ENCODE data around the gene DPCD.
"Not testable (repeated sequence)": the region's sequence is repeated elsewhere in the genome, so short reads cannot be mapped to it uniquely, and the experiment has no call there.

The DPCD gene

GRCh38 chr10:101623528-101623927 lies 35.4 kb downstream of the DPCD start:
- DNase-seq, result no peak

GRCh38 chr10:101624526-101625102 lies 36.5 kb downstream of the DPCD start:
- no peak for DNase-seq

- no peak for DNase-seq
Measured at GRCh38 chr10:101625821-101626412, 37.8 kb downstream of the DPCD start.

GRCh38 chr10:101629837-101630632 lies 41.9 kb downstream of the DPCD start:
- no peak for DNase-seq

GRCh38 chr10:101630633-101630920 lies 42.5 kb downstream of the DPCD start:
- no peak for DNase-seq

GRCh38 chr10:101631821-101632475 lies 43.8 kb downstream of the DPCD start:
- no peak for DNase-seq

DNA sequence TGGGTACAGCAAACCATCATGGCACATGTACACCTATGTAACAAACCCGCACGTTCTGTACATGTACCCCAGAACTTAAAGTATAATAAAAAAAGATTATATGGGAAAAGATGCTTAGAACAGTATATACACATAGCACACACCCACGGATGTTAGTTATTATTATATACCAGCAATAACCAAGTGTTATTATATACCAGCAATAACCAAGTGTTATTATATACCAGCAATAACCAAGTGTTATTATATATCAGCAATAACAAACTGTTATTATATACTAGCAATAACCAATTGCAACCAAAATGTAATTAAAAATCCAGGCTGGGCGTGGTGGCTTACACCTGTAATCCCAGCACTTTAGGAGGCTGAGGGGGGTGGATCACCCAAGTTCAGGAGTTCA lies 45.4 kb downstream of the DPCD start:
- DNase-seq, result not testable (repeated sequence)

DNA sequence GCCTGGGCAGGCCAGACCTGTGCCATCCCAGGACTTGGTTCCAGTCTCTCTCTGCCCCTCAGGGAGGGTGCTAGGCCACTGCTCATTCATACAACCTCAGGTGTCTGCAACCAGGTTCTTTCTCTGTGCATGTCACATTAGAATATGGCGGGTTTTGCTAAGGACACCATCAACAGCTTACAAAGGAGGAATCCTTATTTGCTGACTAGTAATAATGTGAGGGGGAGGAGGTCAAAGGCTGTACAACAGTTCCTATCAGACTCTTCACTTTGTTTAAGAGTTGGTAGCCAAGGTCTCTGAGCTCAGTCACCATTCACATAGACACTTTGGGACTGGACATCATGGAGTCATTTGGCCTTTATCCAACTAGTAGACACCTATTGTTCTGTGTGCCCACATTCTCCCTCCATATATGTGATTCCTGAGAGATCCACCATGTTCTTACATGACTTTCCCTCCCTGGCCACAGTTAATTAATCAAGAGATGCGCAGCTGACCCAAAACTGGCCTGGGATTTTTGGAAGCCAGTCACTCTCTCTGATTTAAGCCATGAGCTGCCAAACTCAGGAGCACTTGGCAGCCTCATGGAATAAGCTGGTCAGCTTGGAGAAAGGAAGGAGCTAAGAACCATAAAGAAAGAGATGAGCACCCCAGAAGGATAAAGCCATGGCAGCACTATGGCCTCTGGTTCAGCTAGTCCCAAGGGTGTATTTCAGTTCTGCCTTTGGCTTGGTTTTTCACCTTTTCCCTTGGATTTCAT lies 51.2 kb downstream of the DPCD start:
- DNase-seq, result no peak

- peak; percentile 16 for DNase-seq
Measured at GRCh38 chr10:101643546-101643945, 55.4 kb downstream of the DPCD start.

- peak; percentile 60 for DNase-seq
Measured at GRCh38 chr10:101644002-101644401, 55.9 kb downstream of the DPCD start.

GRCh38 chr10:101645659-101646058 lies 57.5 kb downstream of the DPCD start:
- DNase-seq, result no peak

DNA sequence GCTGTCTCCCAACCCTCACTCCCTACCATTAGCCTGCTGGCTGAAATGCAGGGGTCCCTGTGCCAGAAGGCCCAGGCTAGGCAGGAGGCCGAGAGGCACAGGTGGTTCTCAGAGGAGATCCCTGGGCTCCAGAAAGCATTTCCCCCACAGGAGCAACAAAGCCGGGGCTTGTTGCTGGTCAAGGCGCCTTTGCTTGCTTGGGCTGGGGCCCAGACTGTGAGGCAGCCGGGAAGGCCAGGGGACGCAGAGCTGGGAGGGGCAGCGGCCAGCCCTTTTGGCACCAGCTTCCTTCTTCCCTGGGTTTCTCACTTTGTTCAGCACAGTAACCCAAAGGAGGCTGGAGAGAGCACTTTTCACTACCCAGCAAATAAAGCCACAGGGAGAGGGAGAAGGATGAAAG lies 58.2 kb downstream of the DPCD start:
- no peak for DNase-seq

GRCh38 chr10:101647255-101647654 lies 59.1 kb downstream of the DPCD start:
- no peak for DNase-seq

- no peak for DNase-seq
Measured at GRCh38 chr10:101649525-101650085, 61.5 kb downstream of the DPCD start.

DNA sequence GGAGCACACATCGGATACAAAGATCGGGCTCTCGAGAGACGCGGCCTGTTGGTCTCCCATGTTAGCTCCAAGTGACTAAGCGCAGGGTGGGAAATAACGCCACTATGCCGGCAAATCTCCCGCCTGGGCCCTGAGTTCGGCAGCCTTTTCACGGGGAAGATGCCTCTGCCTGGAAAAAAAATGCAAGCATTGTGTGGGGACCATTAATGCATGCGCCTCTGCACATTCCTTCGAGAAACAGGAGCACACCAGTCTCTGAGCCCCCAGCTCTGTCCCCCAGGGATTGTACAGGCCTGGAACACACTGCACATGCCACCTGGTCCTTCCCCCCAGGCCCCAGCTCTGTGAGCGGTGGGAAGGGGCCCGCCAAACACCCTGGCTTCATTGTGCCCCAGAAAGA lies 62.7 kb downstream of the DPCD start:
- DNase-seq, result no peak

- DNase-seq, result no peak
Measured at GRCh38 chr10:101651336-101651735, 63.2 kb downstream of the DPCD start.

GRCh38 chr10:101653536-101653935 lies 65.4 kb downstream of the DPCD start:
- no peak for DNase-seq

- no peak for DNase-seq
Measured at GRCh38 chr10:101655570-101655969, 67.4 kb downstream of the DPCD start.

DNA sequence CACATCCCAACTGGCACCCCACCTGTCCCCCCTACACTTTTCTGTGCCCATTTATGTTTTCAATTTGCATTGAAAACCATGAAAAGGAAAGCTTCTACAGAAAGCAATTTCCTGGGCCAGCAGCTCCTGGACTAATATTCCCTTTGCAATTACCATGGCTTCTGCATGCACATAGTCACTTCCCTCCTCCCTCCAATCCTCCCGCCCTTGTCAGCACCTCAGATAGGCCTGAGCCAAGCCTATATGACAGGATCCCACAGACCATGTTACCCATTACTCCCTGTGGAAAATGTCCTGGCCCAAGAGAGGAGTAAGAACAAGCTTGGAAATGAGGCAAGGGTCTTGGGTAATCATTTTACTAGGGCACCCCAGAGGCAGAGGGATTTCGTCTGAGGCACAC lies 68.8 kb downstream of the DPCD start:
- no peak for DNase-seq

GRCh38 chr10:101658975-101659374 lies 70.9 kb downstream of the DPCD start:
- no peak for DNase-seq
